Lower leg skin (tissue), 3 donors: ENCODE data around the gene PLEK2.

ENCODE experiments used
- POLR2A ChIP-seq, 2 donors: fragments of 450-650 bp; IDR thresholded peaks; one replicate each; pipeline ENCODE4 v1.6.1; 2016 to 2017; ENCODE audit warnings: antibody characterized with exemption in 2 of 2, mild to moderate bottlenecking in 1 of 2, moderate library complexity in 1 of 2
- TF ChIP-seq, protein P1 (sequence below), 3 donors: fragments of 450-650 bp; IDR thresholded peaks; one replicate each; pipeline ENCODE4 v1.5.1; 2016; ENCODE audit warnings: antibody characterized with exemption in 3 of 3, mild to moderate bottlenecking in 3 of 3, moderate library complexity in 2 of 3

DNA sequence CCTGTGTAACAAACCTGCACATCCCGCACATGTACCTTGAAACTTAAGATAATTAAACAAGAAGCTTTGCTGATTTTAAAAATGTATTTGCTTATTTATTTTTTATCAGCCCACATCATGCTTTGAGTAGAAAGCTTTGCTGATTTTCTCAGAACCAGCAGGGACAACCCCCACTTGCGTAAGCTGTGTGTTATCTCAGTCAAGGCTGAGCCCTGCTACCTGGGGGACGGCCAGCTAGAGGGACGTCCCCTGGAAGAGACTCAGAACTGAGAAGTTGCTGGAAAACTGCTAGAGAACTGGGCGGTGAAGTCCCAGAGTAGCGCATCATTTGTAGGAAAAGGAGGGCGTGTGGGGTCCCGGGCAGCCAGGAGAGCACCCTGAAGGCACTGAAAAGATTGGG, 4.1 kb upstream of the PLEK2 start:
- TF ChIP-seq, protein P1, sequence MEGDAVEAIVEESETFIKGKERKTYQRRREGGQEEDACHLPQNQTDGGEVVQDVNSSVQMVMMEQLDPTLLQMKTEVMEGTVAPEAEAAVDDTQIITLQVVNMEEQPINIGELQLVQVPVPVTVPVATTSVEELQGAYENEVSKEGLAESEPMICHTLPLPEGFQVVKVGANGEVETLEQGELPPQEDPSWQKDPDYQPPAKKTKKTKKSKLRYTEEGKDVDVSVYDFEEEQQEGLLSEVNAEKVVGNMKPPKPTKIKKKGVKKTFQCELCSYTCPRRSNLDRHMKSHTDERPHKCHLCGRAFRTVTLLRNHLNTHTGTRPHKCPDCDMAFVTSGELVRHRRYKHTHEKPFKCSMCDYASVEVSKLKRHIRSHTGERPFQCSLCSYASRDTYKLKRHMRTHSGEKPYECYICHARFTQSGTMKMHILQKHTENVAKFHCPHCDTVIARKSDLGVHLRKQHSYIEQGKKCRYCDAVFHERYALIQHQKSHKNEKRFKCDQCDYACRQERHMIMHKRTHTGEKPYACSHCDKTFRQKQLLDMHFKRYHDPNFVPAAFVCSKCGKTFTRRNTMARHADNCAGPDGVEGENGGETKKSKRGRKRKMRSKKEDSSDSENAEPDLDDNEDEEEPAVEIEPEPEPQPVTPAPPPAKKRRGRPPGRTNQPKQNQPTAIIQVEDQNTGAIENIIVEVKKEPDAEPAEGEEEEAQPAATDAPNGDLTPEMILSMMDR (IDR thresholded peaks at IDR 0.05): no peak
- TF ChIP-seq POLR2A (IDR thresholded peaks at IDR 0.05): no peak
